B cell (primary cell): ENCODE measurements around the gene ASH1L. TPM values are rescaled to one million over a fixed set of nuclear protein-coding genes. Genes with fewer than 3 reads are reported as not detected.

Source experiments
- ATAC-seq: fragments of 200-7000 bp; cut with Tn5 transposase; one replicate; pipeline ENCODE4 v1.10.0; 2021; ENCODE audit warnings: low read depth, mild to moderate bottlenecking, moderate number of reproducible peaks, moderate library complexity
- CTCF ChIA-PET: fragments of 350-600 bp; sonication (Branson Sonifier 250); formaldehyde crosslinking; loops from one replicate; lab custom pipeline; 2021; ENCODE audit warnings: antibody characterized with exemption, inconsistent platforms; lab: Charles Lee
- POLR2A ChIA-PET: fragments of 350-600 bp; sonication (Branson Sonifier 250); formaldehyde crosslinking; loops from one replicate; lab custom pipeline; 2021; ENCODE audit warnings: antibody characterized with exemption; lab: Charles Lee
- DNase-seq: peaks from one replicate; pipeline ENCODE4 v3.0.0; 2013
- H2AFZ ChIP-seq: 2 replicates; pipeline ENCODE4 v1.6.1; 2012; ENCODE audit warnings: mild to moderate bottlenecking, low read depth, low read length; ENCODE audit not compliant: insufficient read depth, poor library complexity, severe bottlenecking
- H3K27ac ChIP-seq, 2 donors: 1 replicate in 1 of 2; 2 replicates in 1 of 2; pipeline ENCODE4 v1.5.1; 2012 to 2013; ENCODE audit warnings: low read length in 2 of 2, mild to moderate bottlenecking in 2 of 2, moderate library complexity in 1 of 2
- H3K27me3 ChIP-seq, 4 experiments: fragments of 200-600 bp in 1 of 4; sonication (generic) in 1 of 4; replicated peaks in 1 of 4; 1 replicate in 2 of 4; 2 replicates in 2 of 4; pipeline versions ENCODE4 v1.6.1 to v1.7.0; 2013 to 2016; ENCODE audit warnings: low read length in 3 of 4, mild to moderate bottlenecking in 2 of 4, mixed read lengths in 1 of 4, moderate library complexity in 1 of 4; ENCODE audit not compliant: insufficient read depth in 4 of 4, control insufficient read depth in 3 of 4; ENCODE audit errors: control extremely low read depth in 1 of 4
- H3K36me3 ChIP-seq, 2 experiments: replicated peaks in 1 of 2; 1 replicate in 1 of 2; 2 replicates in 1 of 2; pipeline versions ENCODE4 v1.6.1 to v1.7.1; 2013; ENCODE audit warnings: low read length in 1 of 2; ENCODE audit not compliant: insufficient read depth in 2 of 2, control insufficient read depth in 1 of 2; ENCODE audit errors: control extremely low read depth in 1 of 2, extremely low read depth in 1 of 2
- H3K4me1 ChIP-seq, 2 donors: fragments of 200-600 bp in 1 of 2; sonication (generic) in 1 of 2; 1 replicate in 1 of 2; 2 replicates in 1 of 2; pipeline versions ENCODE4 v1.5.1 to v1.6.1; 2013 to 2017; ENCODE audit warnings: low read length in 2 of 2; ENCODE audit not compliant: control insufficient read depth in 2 of 2, insufficient read depth in 2 of 2
- H3K4me2 ChIP-seq: replicated peaks from 2 replicates; pipeline ENCODE3; 2012; ENCODE audit warnings: mild to moderate bottlenecking, low read depth, low read length; ENCODE audit not compliant: poor library complexity, severe bottlenecking
- H3K4me3 ChIP-seq, 5 experiments: fragments of 200-600 bp in 1 of 5; sonication (generic) in 1 of 5; 1 replicate in 3 of 5; 2 replicates in 2 of 5; pipeline versions ENCODE4 v1.5.1 to v1.7.0; 2011 to 2016; ENCODE audit warnings: low read length in 4 of 5, mild to moderate bottlenecking in 4 of 5, low read depth in 2 of 5, control low read depth in 1 of 5, moderate library complexity in 1 of 5; ENCODE audit not compliant: insufficient read depth in 1 of 5; ENCODE audit errors: control extremely low read depth in 1 of 5, extremely low read depth in 1 of 5
- H3K79me2 ChIP-seq: fragments of 200-600 bp; sonication (generic); one replicate; pipeline ENCODE4 v1.6.0; 2016; ENCODE audit warnings: low read length; ENCODE audit not compliant: control insufficient read depth, insufficient read depth
- H3K9ac ChIP-seq: fragments of 200-600 bp; sonication (generic); 2 replicates; pipeline ENCODE4 v1.6.1; 2017; ENCODE audit warnings: mild to moderate bottlenecking, low read length, moderate library complexity
- H3K9me3 ChIP-seq, 3 donors: one replicate each; pipeline versions ENCODE4 v1.6.1 to v1.7.1; 2013; ENCODE audit warnings: low read length in 2 of 3; ENCODE audit not compliant: control insufficient read depth in 2 of 3, insufficient read depth in 1 of 3; ENCODE audit errors: control extremely low read depth in 1 of 3
- H4K20me1 ChIP-seq: 2 replicates; pipeline ENCODE4 v1.6.0; 2012; ENCODE audit warnings: mild to moderate bottlenecking, low read length; ENCODE audit not compliant: insufficient read depth, control insufficient read depth, poor library complexity, severe bottlenecking
- H3K27ac Mint-ChIP-seq: one replicate; pipeline ENCODE4 v1.8.0; 2021; ENCODE audit warnings: mixed read lengths
- H3K27me3 Mint-ChIP-seq: one replicate; pipeline ENCODE4 v1.8.0; 2021; ENCODE audit warnings: mixed read lengths
- H3K4me1 Mint-ChIP-seq: one replicate; pipeline ENCODE4 v1.8.0; 2021; ENCODE audit warnings: mixed read lengths
- H3K4me3 Mint-ChIP-seq: one replicate; pipeline ENCODE4 v1.8.0; 2021; ENCODE audit warnings: mixed read lengths
- H3K9me3 Mint-ChIP-seq: one replicate; pipeline ENCODE4 v1.8.0; 2022; ENCODE audit warnings: mixed read lengths; ENCODE audit not compliant: insufficient read depth
- EZH2 ChIP-seq: IDR thresholded peaks from 2 replicates; pipeline ENCODE4 v1.6.1; 2012; ENCODE audit warnings: borderline replicate concordance, low read depth, mild to moderate bottlenecking, moderate library complexity, low read length; ENCODE audit not compliant: insufficient read depth, poor library complexity, severe bottlenecking
- WGBS: methylation state at CpG from one replicate; pipeline ENCODE4 v1.1.5; 2013; ENCODE audit warnings: missing lambda C conversion rate; ENCODE audit not compliant: insufficient coverage; 5-methylcytosine and 5-hydroxymethylcytosine counted together
- intact Hi-C: fragments of 100-400 bp; cut with micrococcal nuclease; formaldehyde crosslinking; loops from one replicate; pipeline ENCODE4 v1.10.0; 2022
- polyA plus RNA-seq: library from polyadenylated mRNA; depleted of rRNA; stranded (reverse); fragments of >200 nt; gene quantifications from 2 replicates; pipeline ENCODE4 v1.2.3, GENCODE V29; 2012
- total RNA-seq, 2 donors: library from RNA; stranded (reverse); fragments of 120-200 nt in 1 of 2; gene quantifications; 1 replicate in 1 of 2; 2 replicates in 1 of 2; pipeline versions ENCODE4 v1.2.3 to v1.2.4, GENCODE V29; 2013 to 2022
- TF ChIP-seq, protein P1 (sequence below): fragments of 200-600 bp; IDR thresholded peaks from one replicate; pipeline ENCODE4 v1.8.0; 2022; ENCODE audit warnings: antibody characterized with exemption, mild to moderate bottlenecking

ASH1L gene
- total and polyA plus RNA-seq, 2 donors (not counting 1 experiment from before 2014, with no cell fraction given), result 17.7 to 124 TPM

DNA sequence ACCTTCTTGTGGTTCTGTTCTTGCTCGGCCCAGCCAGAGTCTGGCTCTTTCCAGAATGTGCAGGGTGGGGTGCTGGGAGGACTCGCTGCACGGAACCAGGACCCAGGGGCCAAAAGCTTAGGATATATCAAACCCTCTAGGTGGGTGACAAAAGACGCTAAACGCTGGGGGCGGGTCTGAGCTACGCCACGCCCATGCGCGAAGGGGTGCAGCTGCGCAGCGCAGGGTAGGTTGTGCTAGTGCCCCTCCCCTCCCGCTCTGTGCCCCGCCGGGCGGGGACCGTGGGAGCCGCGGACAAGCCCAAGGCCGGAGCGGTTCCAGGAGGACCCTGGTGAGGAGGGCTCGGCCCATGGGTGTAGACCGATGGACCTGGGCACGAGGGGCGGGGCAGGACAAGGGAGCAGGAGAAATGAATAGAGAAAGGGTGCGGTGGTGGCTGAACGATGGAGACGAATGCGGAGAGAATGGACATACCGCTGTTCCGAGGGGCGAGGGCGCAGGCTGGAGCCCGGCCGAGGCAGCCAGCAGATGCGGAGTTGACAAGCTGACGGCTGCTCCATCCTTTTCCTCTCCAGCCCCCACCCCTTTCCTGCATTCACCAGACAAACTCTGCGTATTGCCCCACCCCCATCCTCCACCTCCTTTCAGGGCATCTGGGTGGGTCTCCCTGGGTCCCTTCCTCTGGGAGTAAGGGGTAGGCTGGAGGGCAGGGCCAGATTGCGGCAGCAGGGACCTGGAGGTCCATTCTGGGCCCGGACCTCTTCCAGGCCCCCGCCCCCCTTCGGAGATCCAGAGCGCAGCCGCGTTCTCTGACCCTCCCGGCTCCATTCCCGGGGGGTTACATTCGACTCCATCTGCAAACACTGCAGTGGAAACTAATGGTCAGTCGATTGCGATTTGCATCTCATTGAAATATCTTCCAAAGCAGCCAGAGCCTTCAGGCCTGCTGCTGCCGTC is 241.7 kb downstream of the ASH1L start, which contains the start of gene RUSC1:
TSS of gene RUSC1 (plus strand) at position 234 of the 957 bp plus-strand sequence. CDS start 880 bp downstream, outside the sequence.
- H3K4me3 ChIP-seq, result peak within 1 kb of the TSS in 4 of 5 experiments; percentile 32 to 52 (median 51)
- H4K20me1 ChIP-seq, result no peaks in the 10 kb centered on the region
- peak within 1 kb of the TSS; percentile 50 for H3K27ac Mint-ChIP-seq
- H3K27me3 ChIP-seq, result no peaks in the 10 kb centered on the region
- H3K9ac ChIP-seq, result peak within 1 kb of the TSS; percentile 62
- TF ChIP-seq EZH2, result no peak
- TF ChIP-seq, protein P1, sequence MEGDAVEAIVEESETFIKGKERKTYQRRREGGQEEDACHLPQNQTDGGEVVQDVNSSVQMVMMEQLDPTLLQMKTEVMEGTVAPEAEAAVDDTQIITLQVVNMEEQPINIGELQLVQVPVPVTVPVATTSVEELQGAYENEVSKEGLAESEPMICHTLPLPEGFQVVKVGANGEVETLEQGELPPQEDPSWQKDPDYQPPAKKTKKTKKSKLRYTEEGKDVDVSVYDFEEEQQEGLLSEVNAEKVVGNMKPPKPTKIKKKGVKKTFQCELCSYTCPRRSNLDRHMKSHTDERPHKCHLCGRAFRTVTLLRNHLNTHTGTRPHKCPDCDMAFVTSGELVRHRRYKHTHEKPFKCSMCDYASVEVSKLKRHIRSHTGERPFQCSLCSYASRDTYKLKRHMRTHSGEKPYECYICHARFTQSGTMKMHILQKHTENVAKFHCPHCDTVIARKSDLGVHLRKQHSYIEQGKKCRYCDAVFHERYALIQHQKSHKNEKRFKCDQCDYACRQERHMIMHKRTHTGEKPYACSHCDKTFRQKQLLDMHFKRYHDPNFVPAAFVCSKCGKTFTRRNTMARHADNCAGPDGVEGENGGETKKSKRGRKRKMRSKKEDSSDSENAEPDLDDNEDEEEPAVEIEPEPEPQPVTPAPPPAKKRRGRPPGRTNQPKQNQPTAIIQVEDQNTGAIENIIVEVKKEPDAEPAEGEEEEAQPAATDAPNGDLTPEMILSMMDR, result no peak
- H3K79me2 ChIP-seq, result peaks cover 4% of the 10 kb centered on the region
- peak within 1 kb of the TSS; percentile 76 for H2AFZ ChIP-seq
- intact Hi-C loops, result loop anchor here (1.0 to 10.0 kb wide), 3 partner anchors 43 to 1184 kb away; partner anchors contain the start of gene MEF2D
- peak within 1 kb of the TSS; percentile 95 for H3K4me2 ChIP-seq
- ATAC-seq, result peak; percentile 40
- peaks cover 0 to 2% (median 0%) of the 10 kb centered on the region in 3 donors for H3K9me3 ChIP-seq
- POLR2A ChIA-PET, result interaction anchor here (0.6 to 1.6 kb wide), 3 partner anchors 48 to 112 kb away, joined by 3 to 6 read pairs (median 3); partner anchors contain the start of genes CLK2 and MTX1
- peak within 1 kb of the TSS; percentile 83 for H3K4me3 Mint-ChIP-seq
- WGBS, result 28% methylated on average over 42 of the region's 51 CpGs
- peaks cover 17 to 35% of the 10 kb centered on the region in 2 donors for H3K4me1 ChIP-seq
- CTCF ChIA-PET, result interaction anchor here (0.8 to 6.5 kb wide), 10 partner anchors 9 to 146 kb away, joined by 3 to 128 read pairs (median 7); partner anchors contain the start of genes CLK2, FDPS, MTX1 and THBS3
- H3K27me3 Mint-ChIP-seq, result no peaks in the 10 kb centered on the region
- peaks cover 36% of the 10 kb centered on the region for H3K4me1 Mint-ChIP-seq
- no peak within 1 kb of the TSS for H3K27ac ChIP-seq
- peaks cover 0 to 3% of the 10 kb centered on the region in 2 experiments for H3K36me3 ChIP-seq
- DNase-seq, result peak; percentile 81
- H3K9me3 Mint-ChIP-seq, result no peaks in the 10 kb centered on the region
